Breast epithelium (tissue), 3 donors: Measurements from ENCODE around the gene NAPSA.

Experiments
- POLR2A ChIP-seq: fragments of 450-650 bp; IDR thresholded peaks from one replicate; pipeline ENCODE4 v1.6.1; 2016; ENCODE audit warnings: antibody characterized with exemption, mild to moderate bottlenecking, moderate library complexity
- TF ChIP-seq, protein P1 (sequence below), 3 donors: fragments of 450-650 bp; IDR thresholded peaks; one replicate each; pipeline ENCODE4 v1.5.1; 2016 to 2017; ENCODE audit warnings: antibody characterized with exemption in 3 of 3, mild to moderate bottlenecking in 3 of 3, moderate library complexity in 3 of 3

DNA sequence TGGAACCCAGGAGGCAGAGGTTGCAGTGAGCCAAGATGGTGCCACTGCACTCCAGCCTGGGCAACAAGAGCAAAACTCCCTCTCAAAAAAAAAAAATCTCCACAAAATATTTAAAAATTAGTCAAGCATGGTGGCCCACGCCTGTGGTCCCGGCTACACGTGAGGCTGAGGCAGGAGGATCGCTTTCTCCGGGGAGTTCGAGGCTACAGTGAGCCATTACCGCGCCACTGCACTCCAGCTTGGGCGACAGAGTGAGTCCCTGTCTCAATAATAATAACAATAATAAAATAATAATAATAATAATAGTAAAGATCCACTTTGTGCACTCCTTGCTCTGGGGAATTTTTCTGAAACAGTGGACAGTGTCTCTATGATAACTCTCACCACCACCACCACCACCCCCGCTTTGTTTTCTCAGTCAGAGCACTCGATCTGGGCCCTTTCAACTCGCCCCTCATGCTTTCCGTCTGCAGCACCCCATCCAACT, 8.7 kb downstream of the NAPSA start:
- TF ChIP-seq, protein P1, sequence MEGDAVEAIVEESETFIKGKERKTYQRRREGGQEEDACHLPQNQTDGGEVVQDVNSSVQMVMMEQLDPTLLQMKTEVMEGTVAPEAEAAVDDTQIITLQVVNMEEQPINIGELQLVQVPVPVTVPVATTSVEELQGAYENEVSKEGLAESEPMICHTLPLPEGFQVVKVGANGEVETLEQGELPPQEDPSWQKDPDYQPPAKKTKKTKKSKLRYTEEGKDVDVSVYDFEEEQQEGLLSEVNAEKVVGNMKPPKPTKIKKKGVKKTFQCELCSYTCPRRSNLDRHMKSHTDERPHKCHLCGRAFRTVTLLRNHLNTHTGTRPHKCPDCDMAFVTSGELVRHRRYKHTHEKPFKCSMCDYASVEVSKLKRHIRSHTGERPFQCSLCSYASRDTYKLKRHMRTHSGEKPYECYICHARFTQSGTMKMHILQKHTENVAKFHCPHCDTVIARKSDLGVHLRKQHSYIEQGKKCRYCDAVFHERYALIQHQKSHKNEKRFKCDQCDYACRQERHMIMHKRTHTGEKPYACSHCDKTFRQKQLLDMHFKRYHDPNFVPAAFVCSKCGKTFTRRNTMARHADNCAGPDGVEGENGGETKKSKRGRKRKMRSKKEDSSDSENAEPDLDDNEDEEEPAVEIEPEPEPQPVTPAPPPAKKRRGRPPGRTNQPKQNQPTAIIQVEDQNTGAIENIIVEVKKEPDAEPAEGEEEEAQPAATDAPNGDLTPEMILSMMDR (IDR thresholded peaks at IDR 0.05) = no peak
- TF ChIP-seq POLR2A = no peak
